Measurements from ENCODE around the gene RGS7.

DNA sequence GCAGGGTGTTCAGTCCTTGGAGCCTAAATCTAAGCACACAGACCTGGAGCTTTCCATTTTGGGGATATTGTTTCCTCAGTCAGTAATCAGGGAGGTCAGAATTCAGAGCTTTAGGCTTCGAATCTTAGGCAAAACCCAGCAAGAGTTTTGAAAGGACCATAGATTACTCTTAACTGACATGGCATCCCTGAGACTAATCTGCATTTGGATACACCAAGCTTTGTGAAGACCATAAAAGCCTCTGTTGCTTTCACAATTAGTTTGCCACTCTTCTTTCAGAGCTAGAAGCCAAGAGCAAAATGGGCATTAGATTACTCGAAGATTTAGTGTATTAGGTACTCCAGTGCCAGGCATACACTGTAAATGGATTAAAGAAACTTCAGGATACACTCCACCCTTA is 613.3 kb downstream of the RGS7 start:
- TF ChIP-seq, protein P1, sequence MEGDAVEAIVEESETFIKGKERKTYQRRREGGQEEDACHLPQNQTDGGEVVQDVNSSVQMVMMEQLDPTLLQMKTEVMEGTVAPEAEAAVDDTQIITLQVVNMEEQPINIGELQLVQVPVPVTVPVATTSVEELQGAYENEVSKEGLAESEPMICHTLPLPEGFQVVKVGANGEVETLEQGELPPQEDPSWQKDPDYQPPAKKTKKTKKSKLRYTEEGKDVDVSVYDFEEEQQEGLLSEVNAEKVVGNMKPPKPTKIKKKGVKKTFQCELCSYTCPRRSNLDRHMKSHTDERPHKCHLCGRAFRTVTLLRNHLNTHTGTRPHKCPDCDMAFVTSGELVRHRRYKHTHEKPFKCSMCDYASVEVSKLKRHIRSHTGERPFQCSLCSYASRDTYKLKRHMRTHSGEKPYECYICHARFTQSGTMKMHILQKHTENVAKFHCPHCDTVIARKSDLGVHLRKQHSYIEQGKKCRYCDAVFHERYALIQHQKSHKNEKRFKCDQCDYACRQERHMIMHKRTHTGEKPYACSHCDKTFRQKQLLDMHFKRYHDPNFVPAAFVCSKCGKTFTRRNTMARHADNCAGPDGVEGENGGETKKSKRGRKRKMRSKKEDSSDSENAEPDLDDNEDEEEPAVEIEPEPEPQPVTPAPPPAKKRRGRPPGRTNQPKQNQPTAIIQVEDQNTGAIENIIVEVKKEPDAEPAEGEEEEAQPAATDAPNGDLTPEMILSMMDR (IDR thresholded peaks at IDR 0.05 in 4 of 5, conservative IDR thresholded peaks at IDR 0.05 in 1 of 5) = no peak
- no peak for TF ChIP-seq POLR2A (IDR thresholded peaks at IDR 0.05)
